Tibial artery (tissue), 4 donors: ENCODE measurements around the gene IL1RAPL2.

Source experiments
- DNase-seq, 2 donors: peaks; one replicate each; pipeline ENCODE4 v3.0.0-alpha.2; 2019
- H3K27ac ChIP-seq, 2 donors: fragments of 200-600 bp; sonication (generic) in 1 of 2; 1 replicate in 1 of 2; 2 replicates in 1 of 2; pipeline ENCODE4 v1.5.1; 2018 to 2019; ENCODE audit warnings: mild to moderate bottlenecking in 1 of 2
- H3K27me3 ChIP-seq, 2 donors: fragments of 200-600 bp; sonication (generic) in 1 of 2; one replicate each; pipeline versions ENCODE4 v1.5.1 to v1.6.0; 2016 to 2019
- H3K36me3 ChIP-seq, 3 donors: fragments of 200-600 bp; sonication (generic) in 2 of 3; one replicate each; pipeline ENCODE4 v1.5.1; 2016 to 2019; ENCODE audit warnings: mild to moderate bottlenecking in 2 of 3
- H3K4me1 ChIP-seq, 4 donors: fragments of 200-600 bp; sonication (generic) in 2 of 4; 1 replicate in 3 of 4; 2 replicates in 1 of 4; pipeline ENCODE4 v1.5.1; 2016 to 2019
- H3K4me3 ChIP-seq, 2 donors: fragments of 200-600 bp; sonication (generic) in 1 of 2; 1 replicate in 1 of 2; 2 replicates in 1 of 2; pipeline ENCODE4 v1.5.1; 2018 to 2019; ENCODE audit warnings: mild to moderate bottlenecking in 2 of 2
- H3K9me3 ChIP-seq, 3 donors: fragments of 200-600 bp; sonication (generic) in 1 of 3; one replicate each; pipeline ENCODE4 v1.5.1; 2016 to 2019
- intact Hi-C: fragments of 100-400 bp; cut with DNase I; formaldehyde crosslinking; loops from one replicate; pipeline ENCODE4 v1.15.0; 2023; ENCODE audit warnings: low total_unique reads
- TF ChIP-seq, protein P1 (sequence below), 2 experiments: fragments of 200-600 bp in 1 of 2; fragments of 450-650 bp in 1 of 2; IDR thresholded peaks; one replicate each; pipeline ENCODE4 v1.5.1; 2017 to 2019; ENCODE audit warnings: antibody characterized with exemption in 2 of 2, mild to moderate bottlenecking in 1 of 2, moderate library complexity in 1 of 2

Gene IL1RAPL2

DNA sequence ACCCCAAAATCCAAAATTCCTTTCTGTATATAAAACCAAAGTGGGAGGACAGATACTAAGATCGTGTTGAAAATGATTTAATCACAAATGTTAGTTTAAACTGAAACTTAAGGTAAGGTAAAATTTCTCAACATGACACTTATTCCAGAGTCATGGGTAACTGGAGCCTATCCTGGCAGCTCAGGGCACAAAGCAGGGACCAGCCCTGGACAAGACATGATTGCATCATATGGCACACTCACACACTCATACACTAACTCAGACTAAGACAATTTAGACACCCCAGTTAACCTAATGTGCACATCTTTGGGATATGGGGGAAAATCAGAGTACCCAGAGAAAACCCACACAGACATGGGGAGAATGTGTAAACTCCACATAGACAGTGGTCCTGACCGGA, 898.6 kb downstream of the IL1RAPL2 start:
- DNase-seq: no peak
- Histone ChIP-seq H3K36me3 (no peaks in the 10 kb centered on the region), H3K27me3 (no peaks in the 10 kb centered on the region), H3K4me1 (no peaks in the 10 kb centered on the region), H3K27ac (no peak overlapping the region), H3K4me3 (no peak overlapping the region), H3K9me3 (no peaks in the 10 kb centered on the region)
- TF ChIP-seq, protein P1, sequence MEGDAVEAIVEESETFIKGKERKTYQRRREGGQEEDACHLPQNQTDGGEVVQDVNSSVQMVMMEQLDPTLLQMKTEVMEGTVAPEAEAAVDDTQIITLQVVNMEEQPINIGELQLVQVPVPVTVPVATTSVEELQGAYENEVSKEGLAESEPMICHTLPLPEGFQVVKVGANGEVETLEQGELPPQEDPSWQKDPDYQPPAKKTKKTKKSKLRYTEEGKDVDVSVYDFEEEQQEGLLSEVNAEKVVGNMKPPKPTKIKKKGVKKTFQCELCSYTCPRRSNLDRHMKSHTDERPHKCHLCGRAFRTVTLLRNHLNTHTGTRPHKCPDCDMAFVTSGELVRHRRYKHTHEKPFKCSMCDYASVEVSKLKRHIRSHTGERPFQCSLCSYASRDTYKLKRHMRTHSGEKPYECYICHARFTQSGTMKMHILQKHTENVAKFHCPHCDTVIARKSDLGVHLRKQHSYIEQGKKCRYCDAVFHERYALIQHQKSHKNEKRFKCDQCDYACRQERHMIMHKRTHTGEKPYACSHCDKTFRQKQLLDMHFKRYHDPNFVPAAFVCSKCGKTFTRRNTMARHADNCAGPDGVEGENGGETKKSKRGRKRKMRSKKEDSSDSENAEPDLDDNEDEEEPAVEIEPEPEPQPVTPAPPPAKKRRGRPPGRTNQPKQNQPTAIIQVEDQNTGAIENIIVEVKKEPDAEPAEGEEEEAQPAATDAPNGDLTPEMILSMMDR (IDR thresholded peaks at IDR 0.05): no peak
- intact Hi-C loops: no loop called here

DNA sequence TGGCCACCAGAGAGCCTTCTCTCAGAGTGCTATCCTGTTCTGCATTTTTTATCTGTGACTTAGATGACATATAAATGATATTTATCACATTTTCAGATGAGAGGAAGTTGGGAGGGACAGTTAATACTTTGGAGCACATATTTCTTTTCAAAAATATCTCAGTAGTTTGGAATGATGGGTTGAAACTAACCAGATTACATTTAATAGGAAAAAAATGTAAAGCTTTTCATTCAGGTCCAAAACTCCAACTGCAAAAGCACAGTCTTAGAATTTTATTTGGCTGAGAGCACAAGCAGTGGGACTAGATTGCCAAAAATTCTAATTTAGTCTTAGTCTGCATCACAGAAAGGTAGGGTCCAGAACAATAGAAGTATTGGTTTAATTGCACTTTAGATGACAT, 902.7 kb downstream of the IL1RAPL2 start:
- no peaks in the 10 kb centered on the region for H3K9me3 ChIP-seq
- no peak overlapping the region for H3K27ac ChIP-seq
- no peaks in the 10 kb centered on the region for H3K36me3 ChIP-seq
- DNase-seq: no peak
- H3K4me3 ChIP-seq: no peak overlapping the region
- H3K4me1 ChIP-seq: no peaks in the 10 kb centered on the region
- intact Hi-C loops: no loop called here
- no peaks in the 10 kb centered on the region for H3K27me3 ChIP-seq
- TF ChIP-seq, protein P1 (IDR thresholded peaks at IDR 0.05): no peak

DNA sequence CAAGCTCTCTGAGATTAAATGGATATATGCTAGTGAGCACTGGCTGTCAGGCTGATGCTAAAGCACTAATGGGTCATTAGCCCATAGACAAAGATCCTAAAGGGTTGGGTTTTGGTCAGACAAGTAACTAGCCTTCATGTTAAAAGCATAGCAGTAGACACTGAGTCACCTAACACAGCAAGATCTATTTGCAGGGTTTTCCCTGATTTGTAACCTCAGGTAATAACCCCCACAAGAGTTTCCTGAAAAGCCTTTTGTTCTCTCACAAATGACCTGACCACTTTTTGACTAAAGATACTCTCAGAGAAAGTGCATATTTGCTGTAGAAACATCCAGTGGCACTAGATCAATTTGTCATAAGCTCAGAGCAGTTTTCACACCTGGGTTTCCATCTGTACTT, 905.6 kb downstream of the IL1RAPL2 start:
- no peaks in the 10 kb centered on the region for H3K9me3 ChIP-seq
- TF ChIP-seq, protein P1 (IDR thresholded peaks at IDR 0.05): no peak
- H3K36me3 ChIP-seq: no peaks in the 10 kb centered on the region
- no peak overlapping the region for H3K27ac ChIP-seq
- intact Hi-C loops: no loop called here
- no peak overlapping the region for H3K4me3 ChIP-seq
- H3K4me1 ChIP-seq: no peaks in the 10 kb centered on the region
- no peaks in the 10 kb centered on the region for H3K27me3 ChIP-seq
- no peak for DNase-seq

DNA sequence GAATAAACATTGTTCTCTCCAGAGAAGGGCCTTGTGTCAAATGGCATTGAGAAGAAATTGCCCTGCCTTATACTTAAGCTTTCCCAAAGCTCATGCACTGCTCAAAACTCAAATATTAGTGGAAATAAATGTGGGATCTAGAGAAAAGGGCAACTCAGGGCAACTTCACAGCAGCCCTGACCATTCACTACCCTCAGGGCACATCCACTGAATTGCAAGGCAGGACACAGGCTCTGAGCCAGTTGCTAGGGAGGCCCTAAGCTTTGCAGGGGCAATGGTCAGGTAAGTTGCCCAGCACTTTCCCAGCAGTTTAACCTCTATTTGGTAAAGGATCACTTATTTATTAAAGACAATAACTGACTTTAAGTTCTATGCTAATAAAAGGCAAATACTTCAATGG, 909.8 kb downstream of the IL1RAPL2 start:
- no peaks in the 10 kb centered on the region for H3K9me3 ChIP-seq
- no peak overlapping the region for H3K4me3 ChIP-seq
- H3K36me3 ChIP-seq: no peaks in the 10 kb centered on the region
- intact Hi-C loops: no loop called here
- no peak for DNase-seq
- TF ChIP-seq, protein P1 (IDR thresholded peaks at IDR 0.05): no peak
- H3K4me1 ChIP-seq: no peaks in the 10 kb centered on the region
- H3K27ac ChIP-seq: no peak overlapping the region
- no peaks in the 10 kb centered on the region for H3K27me3 ChIP-seq

DNA sequence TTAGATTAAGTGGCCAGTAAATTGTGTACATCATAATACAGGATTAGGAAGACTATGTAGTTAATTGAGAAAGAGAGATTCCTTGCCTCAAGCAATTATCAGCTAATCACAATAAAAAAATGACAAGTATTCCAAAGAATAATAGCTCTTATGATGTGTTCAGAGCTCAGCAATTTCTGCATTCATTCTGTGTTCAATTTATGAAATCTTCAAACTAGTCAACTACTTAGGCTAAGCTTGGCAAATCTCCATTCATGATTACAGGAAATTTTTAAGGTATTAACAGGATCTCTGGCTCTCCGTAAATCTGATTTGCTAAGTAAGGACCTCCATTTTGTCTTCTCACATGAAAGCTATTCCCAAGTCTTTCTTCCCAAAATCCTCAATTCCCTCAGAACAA, 911.4 kb downstream of the IL1RAPL2 start:
- Histone ChIP-seq H3K4me1 (no peaks in the 10 kb centered on the region), H3K9me3 (no peaks in the 10 kb centered on the region), H3K27ac (no peak overlapping the region), H3K36me3 (no peaks in the 10 kb centered on the region), H3K27me3 (no peaks in the 10 kb centered on the region), H3K4me3 (no peak overlapping the region)
- no peak for DNase-seq
- intact Hi-C loops: no loop called here
- TF ChIP-seq, protein P1 (IDR thresholded peaks at IDR 0.05): no peak

DNA sequence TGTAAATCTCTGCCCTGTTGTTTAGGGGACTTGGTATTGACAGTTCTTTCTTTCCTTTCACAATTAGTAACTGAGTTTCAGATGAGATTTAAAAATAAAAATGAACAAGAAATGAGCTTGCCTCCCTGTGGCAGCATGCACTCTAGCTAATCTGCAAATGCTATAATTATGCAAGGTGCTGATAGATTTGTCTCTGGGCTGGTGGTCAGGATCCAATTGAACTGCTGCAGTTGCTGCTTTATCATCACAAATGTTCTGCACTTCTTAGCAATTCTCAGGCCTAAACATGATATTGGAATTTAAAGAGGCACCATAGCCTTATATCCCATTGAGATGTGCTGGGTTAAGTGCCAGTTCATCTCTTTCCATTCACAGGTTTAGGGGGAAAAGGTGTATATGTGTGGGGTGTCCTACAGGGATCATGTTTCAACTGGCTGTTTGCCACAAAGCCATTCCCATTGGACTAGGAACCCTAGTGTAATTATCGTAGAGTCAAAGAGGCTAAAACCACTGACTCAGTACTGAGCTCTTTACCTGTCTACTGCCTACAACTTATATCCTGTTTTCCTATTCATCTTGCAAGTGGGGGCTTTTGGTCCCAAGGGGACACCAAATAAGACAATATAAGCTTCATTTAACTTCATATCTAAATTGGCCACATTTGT, 914.8 kb downstream of the IL1RAPL2 start:
- no peak for DNase-seq
- Histone ChIP-seq H3K36me3 (no peaks in the 10 kb centered on the region), H3K9me3 (no peaks in the 10 kb centered on the region), H3K27ac (no peak overlapping the region), H3K4me3 (no peak overlapping the region), H3K27me3 (no peaks in the 10 kb centered on the region), H3K4me1 (no peaks in the 10 kb centered on the region)
- intact Hi-C loops: no loop called here
- TF ChIP-seq, protein P1 (IDR thresholded peaks at IDR 0.05): no peak
